PC-3 (cell line): ENCODE data around the gene GGT5. TPM values are rescaled to one million over a fixed set of nuclear protein-coding genes. Genes with fewer than 3 reads are reported as not detected.

ENCODE experiments used
- ATAC-seq: fragments of 200-7000 bp; cut with Tn5 transposase; 2 replicates; pipeline ENCODE4 v1.9.1; 2020; ENCODE audit warnings: mild to moderate bottlenecking, moderate library complexity
- BruUV-seq: library from RNA; stranded (reverse); fragments of 400-500 nt; replicated peaks from 2 replicates; lab custom pipeline; 2021; lab: Mats Ljungman, UMichigan
- CTCF ChIA-PET: fragments of 300-600 bp; sonication (Branson Sonifier 250); formaldehyde crosslinking; loops from one replicate; lab custom pipeline; 2022; ENCODE audit warnings: antibody characterized with exemption; lab: Charles Lee
- POLR2A ChIA-PET: fragments of 300-600 bp; sonication (Branson Sonifier 250); formaldehyde crosslinking; loops from one replicate; lab custom pipeline; 2022; ENCODE audit warnings: antibody characterized with exemption; ENCODE audit not compliant: unreplicated experiment; lab: Charles Lee
- DNase-seq: peaks from one replicate; pipeline ENCODE4 v3.0.0-alpha.2; 2015
- H2AFZ ChIP-seq: fragments of 300-600 bp; sonication (generic); 2 replicates; pipeline ENCODE4 v1.6.0; 2016; ENCODE audit warnings: antibody characterized with exemption, low read length
- H3F3A ChIP-seq: fragments of 300-600 bp; sonication (generic); one replicate; pipeline ENCODE4 v1.6.0; 2017; ENCODE audit warnings: antibody characterized with exemption, low read length, control low read depth, mild to moderate bottlenecking; ENCODE audit not compliant: unreplicated experiment
- H3K27ac ChIP-seq: fragments of 300-600 bp; sonication (generic); 2 replicates; pipeline ENCODE4 v1.5.1; 2016; ENCODE audit warnings: mild to moderate bottlenecking, low read length
- H3K27me3 ChIP-seq: fragments of 300-600 bp; sonication (generic); 2 replicates; pipeline ENCODE4 v1.6.1; 2016; ENCODE audit warnings: low read length, mixed read lengths
- H3K36me3 ChIP-seq: fragments of 300-600 bp; sonication (generic); 2 replicates; pipeline ENCODE4 v1.6.1; 2016; ENCODE audit warnings: low read depth, mixed run types, low read length, mixed read lengths
- H3K4me1 ChIP-seq: fragments of 300-600 bp; sonication (generic); 2 replicates; pipeline ENCODE4 v1.5.1; 2016; ENCODE audit warnings: low read length; ENCODE audit not compliant: insufficient read depth
- H3K4me2 ChIP-seq: fragments of 300-600 bp; sonication (generic); 2 replicates; pipeline ENCODE4 v1.6.0; 2016; ENCODE audit warnings: low read length
- H3K4me3 ChIP-seq: fragments of 300-600 bp; sonication (generic); 2 replicates; pipeline ENCODE4 v1.5.1; 2016; ENCODE audit warnings: mild to moderate bottlenecking, low read length, mixed read lengths
- H3K79me2 ChIP-seq: fragments of 300-600 bp; sonication (generic); 2 replicates; pipeline ENCODE4 v1.6.1; 2017; ENCODE audit warnings: low read length, mixed read lengths
- H3K9ac ChIP-seq: fragments of 300-600 bp; sonication (generic); 2 replicates; pipeline ENCODE4 v1.6.0; 2016; ENCODE audit warnings: mild to moderate bottlenecking, low read length
- H3K9me2 ChIP-seq: fragments of 300-600 bp; sonication (generic); replicated peaks from 2 replicates; pipeline ENCODE4 v1.6.1; 2016; ENCODE audit warnings: mixed run types, low read length, mixed read lengths
- H3K9me3 ChIP-seq: fragments of 300-600 bp; sonication (generic); 2 replicates; pipeline ENCODE4 v1.6.1; 2016; ENCODE audit warnings: low read length, mixed read lengths
- H4K20me1 ChIP-seq: fragments of 300-600 bp; sonication (generic); 2 replicates; pipeline ENCODE4 v1.6.1; 2016; ENCODE audit warnings: low read length, mixed read lengths
- CTCF ChIP-seq: fragments of 300-600 bp; sonication (generic); conservative IDR thresholded peaks from 2 replicates; pipeline ENCODE4 v1.5.1; 2017; ENCODE audit warnings: antibody characterized with exemption, low read depth, mild to moderate bottlenecking, low read length
- EZH2 ChIP-seq: fragments of 300-600 bp; sonication (generic); IDR thresholded peaks from one replicate; pipeline ENCODE4 v1.6.1; 2017; ENCODE audit warnings: antibody characterized with exemption, mild to moderate bottlenecking, low read length; ENCODE audit not compliant: unreplicated experiment
- EZH2phosphoT487 ChIP-seq: fragments of 300-600 bp; sonication (generic); IDR thresholded peaks from 2 replicates; pipeline ENCODE4 v1.6.1; 2018; ENCODE audit warnings: mild to moderate bottlenecking, antibody characterized with exemption, low read length, borderline replicate concordance
- intact Hi-C: fragments of 100-400 bp; cut with micrococcal nuclease; formaldehyde crosslinking; loops from 2 replicates; pipeline ENCODE4 v1.9.0; 2023
- total RNA-seq: library from RNA; depleted of rRNA; stranded (reverse); fragments of >200 nt; gene quantifications from 2 replicates; pipeline ENCODE4 v1.2.3, GENCODE V29; 2014

Gene GGT5
- total RNA-seq, 1 experiment from 2014 or later, result 0.04 TPM

DNA sequence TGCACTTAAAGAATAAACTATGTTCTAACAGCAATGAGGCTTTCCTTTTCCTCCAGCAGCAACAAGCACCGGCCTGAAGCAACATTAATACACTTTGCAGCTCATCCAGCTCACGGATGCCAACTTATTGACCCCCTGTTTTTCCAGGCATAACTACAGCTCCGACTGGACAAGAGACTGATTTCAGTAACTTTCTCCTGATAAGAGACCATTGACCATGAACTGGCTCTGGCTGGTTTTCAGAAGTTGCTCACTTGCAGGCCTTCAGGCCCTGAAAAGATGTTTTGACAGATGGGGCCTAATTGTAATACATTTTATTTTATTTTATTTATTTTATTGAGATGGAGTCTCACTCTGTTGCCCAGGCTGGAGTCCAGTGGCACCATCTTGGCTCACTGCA lies 27.5 kb downstream of the GGT5 start:
- POLR2A ChIA-PET, result no interaction called here
- BruUV-seq, result no TSS peak

GRCh38 chr22:24216541-24217209 lies 28.2 kb downstream of the GGT5 start:
- no peaks in the 10 kb centered on the region for H3K27me3 ChIP-seq
- no TSS peak for BruUV-seq
- no peaks in the 10 kb centered on the region for H3K9me2 ChIP-seq
- H4K20me1 ChIP-seq, result no peaks in the 10 kb centered on the region
- no peaks in the 10 kb centered on the region for H3K9me3 ChIP-seq
- intact Hi-C loops, result no loop called here
- no peak overlapping the region for H2AFZ ChIP-seq
- ChIA-PET POLR2A (no interaction called here), CTCF (no interaction called here)
- H3K4me1 ChIP-seq, result no peaks in the 10 kb centered on the region
- no peaks in the 10 kb centered on the region for H3K79me2 ChIP-seq
- H3K4me2 ChIP-seq, result no peak overlapping the region
- no peak overlapping the region for H3K4me3 ChIP-seq
- H3F3A ChIP-seq, result no peaks in the 10 kb centered on the region
- no peak overlapping the region for H3K9ac ChIP-seq
- H3K27ac ChIP-seq, result no peak overlapping the region
- no peak for TF ChIP-seq EZH2phosphoT487
- TF ChIP-seq CTCF, result no peak
- no peak for TF ChIP-seq EZH2
- H3K36me3 ChIP-seq, result no peaks in the 10 kb centered on the region
- ATAC-seq (no peak), DNase-seq (no peak)

More for the DNA sequence above, 27.5 kb downstream of the GGT5 start:
- H3K4me1 ChIP-seq, result no peaks in the 10 kb centered on the region
- TF ChIP-seq EZH2 (no peak), EZH2phosphoT487 (no peak), CTCF (no peak)
- H3K9ac ChIP-seq, result no peak overlapping the region
- no peaks in the 10 kb centered on the region for H4K20me1 ChIP-seq
- DNase-seq (no peak), ATAC-seq (no peak)
- no peaks in the 10 kb centered on the region for H3K9me2 ChIP-seq
- H3K4me3 ChIP-seq, result no peak overlapping the region
- H3K36me3 ChIP-seq, result no peaks in the 10 kb centered on the region
- H2AFZ ChIP-seq, result no peak overlapping the region
- no peaks in the 10 kb centered on the region for H3K27me3 ChIP-seq
- H3K79me2 ChIP-seq, result no peaks in the 10 kb centered on the region
- H3F3A ChIP-seq, result no peaks in the 10 kb centered on the region
- intact Hi-C loops, result no loop called here
- H3K9me3 ChIP-seq, result no peaks in the 10 kb centered on the region
- H3K4me2 ChIP-seq, result no peak overlapping the region
- H3K27ac ChIP-seq, result no peak overlapping the region
- CTCF ChIA-PET, result no interaction called here
